NCI-H524 (cell line): ENCODE results near the gene TOX3.

Experiments
- DNase-seq, 2 experiments: peaks; one replicate each; lab custom pipeline; 2025; lab: John Stamatoyannopoulos, UW

The TOX3 gene

DNA sequence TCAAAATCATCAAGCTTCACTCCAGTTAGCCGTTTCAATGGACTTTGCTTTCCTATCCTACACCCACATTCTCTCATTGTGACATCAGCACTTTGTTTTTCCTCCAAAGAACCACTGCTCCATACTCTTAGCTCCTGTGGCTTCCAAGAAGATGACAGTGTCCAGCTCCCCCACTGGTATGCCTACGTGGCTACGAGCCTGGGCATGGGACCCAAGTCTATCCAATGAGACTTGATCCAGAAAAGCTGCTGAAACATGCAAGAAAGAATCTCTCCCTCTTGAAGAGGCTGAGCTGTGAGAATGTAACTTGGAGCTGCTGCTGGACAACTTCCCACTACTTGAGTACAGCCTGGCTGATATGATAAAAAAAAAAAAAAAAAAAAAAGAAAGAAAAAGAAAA, 9.4 kb downstream of the TOX3 start:
- no peak for DNase-seq

DNA sequence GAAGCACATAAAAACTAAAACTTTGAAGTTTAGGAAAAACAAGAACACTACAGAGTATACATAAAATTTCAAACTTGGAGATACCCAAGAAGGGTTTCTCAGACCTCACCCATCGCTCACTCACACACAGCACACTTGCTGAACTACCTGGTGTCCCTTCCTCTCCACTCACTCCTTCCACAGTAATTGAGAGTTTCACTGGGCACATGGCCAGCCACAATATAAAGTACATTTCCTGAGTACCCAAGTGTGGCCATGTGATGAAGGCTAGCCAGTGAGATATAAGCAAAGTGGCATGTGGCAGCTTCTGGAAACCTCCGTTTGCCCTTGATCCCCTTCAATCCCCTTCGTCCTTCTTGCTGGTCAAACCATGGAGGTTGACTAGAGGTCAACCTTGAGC, 11.9 kb downstream of the TOX3 start:
- DNase-seq, result no peak

DNA sequence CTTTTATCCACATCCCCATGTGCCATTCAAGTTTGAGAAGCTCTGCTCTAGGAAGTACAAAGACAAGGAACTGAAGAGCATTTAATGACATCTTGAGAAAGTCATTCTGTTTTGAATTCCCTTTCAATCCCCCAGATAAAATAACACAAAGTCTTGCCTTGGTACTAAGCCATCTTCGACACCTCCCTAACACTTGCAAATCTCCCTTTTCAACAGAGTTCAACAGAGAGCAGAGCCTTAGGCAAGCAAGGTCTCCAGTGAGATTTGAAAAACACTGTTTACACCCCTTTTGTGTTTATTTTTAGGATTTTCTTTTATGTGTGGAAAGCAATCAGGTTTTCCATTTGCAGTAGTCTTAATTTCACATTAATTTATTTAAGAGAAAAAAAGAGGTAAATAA, 13.6 kb downstream of the TOX3 start:
- DNase-seq, result no peak

DNA sequence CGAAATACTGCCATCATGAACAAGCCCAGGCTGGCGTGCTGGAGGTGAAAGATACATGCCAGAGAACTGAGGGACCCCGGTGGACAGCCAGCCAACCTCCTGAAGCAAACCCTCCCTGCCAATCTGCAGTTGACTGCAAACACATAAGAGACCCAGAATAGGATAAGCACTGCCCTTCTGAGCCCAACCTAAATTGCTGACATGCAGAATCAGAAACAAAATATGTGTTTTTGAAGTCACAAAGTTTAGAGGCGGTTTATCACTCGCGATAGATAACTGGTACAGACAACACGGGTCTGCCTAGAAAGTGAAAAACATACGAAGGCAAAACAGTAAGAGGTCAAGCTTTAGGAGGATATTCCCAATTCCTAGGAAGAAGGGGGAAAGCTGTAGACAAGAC, 14.6 kb downstream of the TOX3 start:
- no peak for DNase-seq

DNA sequence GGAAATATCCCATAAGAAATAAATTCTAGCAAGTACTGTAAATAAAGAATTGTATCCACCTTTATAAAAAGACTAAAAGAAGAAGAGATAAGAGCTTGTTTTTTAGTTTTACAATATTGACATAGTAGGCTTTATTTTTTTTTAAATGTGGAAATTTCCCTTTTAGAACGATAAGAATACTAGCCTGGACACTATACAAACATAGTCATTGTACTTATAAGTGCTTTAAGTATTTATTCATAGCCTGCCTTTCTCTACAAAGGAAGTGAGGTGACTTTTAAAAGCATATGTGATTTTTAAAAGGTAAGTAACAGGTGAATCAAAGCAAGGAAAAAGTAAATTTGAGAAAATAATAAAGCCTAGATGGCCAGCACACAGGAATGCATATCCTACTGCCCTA, 17.7 kb downstream of the TOX3 start:
- no peak for DNase-seq

DNA sequence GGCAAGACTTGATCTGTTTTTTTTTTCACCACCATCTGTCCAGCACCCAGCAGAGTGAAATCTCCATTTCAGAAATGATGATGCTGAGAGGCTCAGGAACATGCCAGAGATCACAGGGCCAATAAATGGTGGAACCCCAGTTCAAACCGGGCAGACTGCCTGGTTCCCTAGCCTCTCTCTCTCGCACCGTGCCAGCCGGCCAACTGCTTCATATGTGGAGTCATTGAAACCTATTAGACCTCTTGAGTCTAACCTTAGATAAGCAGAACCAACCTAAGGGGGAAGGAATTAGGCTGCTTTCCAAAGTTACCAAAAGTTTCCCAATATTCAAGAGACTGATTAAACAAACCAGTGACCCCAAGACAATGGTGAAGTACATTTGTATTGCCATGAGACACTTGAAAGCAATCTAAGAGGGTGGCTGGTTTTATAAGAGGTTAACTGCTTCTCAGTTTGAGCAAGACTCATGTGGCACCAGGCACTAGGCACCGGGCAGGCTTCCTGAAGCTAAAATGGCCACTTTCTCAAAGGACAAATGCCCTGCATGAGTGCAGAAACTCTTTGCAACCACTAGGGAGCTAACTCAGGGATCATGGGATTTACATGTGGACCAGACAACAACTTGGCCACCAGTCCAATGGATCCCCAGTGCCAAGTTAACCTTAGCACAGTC, 18.4 kb downstream of the TOX3 start:
- DNase-seq, result peak in 1 of 2 experiments; percentile 4

DNA sequence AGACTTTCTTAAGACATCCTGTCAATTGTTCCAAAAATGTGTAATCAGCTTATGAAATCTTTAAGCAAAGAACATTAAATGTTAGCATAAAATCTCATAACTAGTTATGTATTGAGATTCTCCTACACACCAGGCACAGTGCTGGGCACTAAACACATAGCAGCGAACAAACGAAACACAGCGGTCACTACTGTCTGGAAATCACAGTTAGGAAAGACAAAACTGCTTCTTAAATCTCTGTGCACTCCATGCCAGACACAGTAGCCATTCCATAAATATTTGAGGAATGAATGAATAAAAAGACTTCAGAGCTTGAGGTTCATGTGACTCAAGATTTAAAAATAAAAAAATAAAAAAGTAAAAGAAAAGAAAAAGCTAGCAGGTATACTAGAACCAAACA, 20.1 kb downstream of the TOX3 start:
- no peak for DNase-seq

DNA sequence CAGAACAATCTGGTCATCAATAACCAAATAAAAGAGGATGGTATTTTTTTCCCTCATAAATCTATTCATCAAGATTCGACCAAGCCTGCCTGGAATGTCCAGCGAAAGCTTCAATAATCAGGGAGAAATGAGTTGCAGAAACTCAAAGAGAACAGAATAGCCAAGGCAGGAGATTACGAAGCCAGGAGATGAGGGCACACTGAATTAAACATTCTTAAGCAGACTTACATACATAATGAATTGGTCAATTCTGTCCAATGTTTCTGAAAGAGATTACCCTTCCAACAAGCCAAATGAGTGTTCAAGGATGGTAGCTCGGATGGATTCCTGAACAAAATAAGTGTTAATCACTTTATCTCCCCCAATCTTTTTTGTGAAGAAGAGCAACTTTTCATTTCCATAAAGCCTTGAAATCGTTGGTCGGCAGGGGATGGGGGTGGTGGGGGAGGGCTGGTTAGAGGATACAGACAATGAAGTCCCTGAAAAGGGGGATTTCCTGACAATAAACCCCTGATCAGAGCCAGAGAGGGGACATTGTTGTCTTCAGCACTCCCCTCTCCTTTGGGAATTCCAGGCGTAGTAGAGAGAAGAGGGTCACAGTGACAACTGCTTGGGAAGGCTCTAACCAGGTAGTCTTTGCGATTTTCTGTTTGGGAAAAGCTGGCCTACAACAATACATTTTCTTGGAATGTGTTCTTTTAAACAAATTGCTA, 20.7 kb downstream of the TOX3 start:
- DNase-seq, result no peak

DNA sequence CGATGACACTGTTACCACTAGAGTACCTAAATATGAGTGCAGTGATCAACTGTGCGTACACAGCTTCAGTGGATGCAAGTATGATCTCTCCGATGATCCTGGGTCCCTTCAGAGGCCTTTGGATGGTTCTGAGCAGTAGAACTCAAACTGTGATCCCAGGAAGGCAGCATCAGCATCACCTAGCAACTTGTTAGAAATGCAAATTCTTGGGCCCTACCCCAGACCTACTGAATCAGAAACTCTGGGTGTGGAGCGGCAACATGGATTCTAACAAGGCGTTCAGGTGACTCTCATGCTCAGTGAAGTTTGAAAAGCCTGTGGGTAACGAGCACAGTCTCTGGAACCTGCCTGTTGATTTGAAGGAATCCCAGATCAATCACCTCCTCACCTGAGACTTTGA, 25.4 kb downstream of the TOX3 start:
- DNase-seq, result no peak

DNA sequence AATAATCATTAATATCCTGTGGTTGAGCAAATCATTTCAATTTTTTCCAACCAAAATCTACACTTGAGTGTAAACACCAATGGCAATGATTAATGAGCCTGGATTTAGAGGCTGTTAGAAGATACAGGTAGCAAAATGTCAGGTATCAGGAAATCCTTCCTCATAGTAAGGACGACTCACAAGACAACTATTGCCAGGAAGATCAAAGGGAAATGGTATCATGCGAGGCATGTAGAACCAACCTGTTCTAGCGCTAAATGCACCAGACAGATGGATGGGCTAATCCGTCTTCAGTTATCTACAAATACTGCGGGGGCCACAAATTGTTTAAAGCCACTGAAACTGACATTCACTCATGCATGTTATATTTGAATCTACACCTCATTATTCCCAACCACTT, 28.1 kb downstream of the TOX3 start:
- no peak for DNase-seq

DNA sequence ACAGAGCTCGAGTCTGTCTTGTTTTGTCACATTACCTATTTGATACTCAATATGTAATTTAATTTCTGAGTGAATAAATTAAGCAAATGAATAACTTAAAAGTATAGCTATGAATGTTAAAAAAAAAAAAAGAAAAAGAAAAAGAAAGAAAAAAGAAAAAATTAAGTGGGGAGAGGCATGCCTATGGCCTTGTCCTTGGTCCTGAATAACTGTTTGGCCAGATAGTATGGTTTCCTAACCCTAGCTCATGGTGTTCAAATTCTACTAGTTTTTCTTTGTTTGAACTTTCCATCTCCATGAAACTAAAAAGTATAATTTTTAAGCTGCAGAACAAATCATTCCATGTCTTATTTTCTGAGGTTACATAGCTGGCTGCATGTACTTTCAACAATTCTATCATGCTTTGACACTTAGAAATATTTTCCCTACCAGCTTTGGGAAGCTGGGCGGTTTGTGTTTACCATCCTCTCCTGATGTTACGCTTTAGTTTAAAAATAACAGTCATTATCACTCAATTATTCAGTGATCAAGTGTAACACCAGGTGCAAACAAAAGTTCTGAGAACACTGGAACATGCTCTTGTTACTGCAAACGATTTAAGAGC, 31.8 kb downstream of the TOX3 start:
- no peak for DNase-seq

DNA sequence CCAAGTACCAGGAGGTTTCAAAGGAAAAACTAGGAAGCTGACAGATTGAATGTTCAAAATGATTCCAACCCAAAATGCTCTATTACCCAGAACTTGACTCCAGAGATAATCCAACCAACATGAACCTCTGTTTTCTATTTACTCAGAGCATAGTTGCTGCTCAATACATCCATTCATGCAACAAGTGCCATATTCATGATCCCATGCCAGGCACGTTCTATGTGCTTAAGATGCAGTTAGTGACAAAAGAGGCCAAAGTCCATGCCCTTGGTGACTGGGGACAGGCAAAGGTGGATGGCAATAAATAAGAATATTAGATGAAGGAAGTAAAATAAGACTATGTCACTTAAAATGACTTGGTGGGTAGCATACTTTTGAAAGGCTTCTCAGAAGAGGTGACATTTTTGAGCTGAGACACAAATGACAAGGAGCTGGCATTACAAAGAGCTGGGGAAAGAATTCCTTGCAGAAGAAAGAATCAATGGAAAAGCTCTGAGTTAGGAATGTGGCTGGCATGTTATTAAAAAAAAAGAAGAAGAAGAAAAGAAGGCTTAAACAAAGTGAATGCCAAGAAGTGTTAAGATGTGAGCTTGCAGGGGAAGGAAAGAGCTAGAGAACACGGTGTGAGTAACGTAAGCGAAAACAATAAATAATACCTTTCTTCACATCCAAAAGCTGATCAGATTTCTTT, 34.5 kb downstream of the TOX3 start:
- no peak for DNase-seq

DNA sequence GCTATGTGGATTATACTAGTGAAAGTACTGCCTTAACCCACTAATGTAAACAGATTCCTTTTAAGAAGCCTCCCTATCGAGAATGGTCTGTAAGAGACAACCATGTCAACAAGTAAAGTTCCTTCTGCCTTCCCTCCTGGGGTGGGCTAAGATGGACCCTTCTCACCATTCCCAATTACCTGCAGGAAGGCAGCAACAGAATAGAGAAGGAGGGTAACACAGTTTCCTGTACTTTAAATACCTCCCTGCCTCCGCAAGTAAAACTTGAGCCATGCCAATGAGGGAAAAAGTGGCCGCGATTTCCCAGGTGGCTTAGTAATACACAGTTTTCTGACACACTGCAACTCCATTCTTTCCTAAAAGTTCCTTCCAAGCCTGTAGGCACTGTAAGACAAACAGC, 45.2 kb downstream of the TOX3 start:
- DNase-seq, result no peak

DNA sequence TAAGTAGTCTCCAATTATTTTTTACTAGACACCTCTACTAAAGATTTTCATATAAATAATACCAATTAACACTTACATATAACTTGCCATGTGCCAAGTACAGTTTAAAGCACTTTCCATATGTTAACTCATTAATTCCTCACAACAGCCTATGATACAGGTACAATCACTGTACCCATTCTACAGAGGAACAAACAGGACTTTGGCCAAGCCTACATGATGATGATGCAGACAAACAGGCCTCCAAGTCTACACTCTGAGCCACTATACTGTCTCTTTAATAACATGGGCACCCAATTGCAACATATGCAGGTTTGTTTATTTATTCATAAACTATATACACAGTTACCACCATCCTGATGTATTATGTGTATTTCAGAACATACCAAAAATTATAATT, 46.0 kb downstream of the TOX3 start:
- DNase-seq, result no peak

DNA sequence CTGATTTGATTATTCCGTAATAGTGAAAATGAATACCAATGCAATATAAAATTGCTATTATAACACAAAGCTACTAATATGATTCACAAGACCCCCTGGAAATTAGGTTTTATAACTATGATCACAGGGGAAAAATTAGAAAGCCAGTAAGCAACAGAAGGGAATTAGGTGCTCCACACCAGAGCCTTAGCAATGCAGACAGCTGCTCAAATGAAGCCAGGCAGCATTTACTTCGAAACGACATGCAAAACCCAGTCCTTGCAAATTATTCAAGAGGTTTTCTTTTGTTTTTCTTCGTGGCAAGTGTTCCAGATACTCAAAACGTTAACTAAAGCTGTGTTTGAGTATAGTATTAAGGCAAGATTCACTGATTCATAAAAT, 47.9 kb downstream of the TOX3 start:
- DNase-seq, result peak in 1 of 2 experiments; percentile 43

DNA sequence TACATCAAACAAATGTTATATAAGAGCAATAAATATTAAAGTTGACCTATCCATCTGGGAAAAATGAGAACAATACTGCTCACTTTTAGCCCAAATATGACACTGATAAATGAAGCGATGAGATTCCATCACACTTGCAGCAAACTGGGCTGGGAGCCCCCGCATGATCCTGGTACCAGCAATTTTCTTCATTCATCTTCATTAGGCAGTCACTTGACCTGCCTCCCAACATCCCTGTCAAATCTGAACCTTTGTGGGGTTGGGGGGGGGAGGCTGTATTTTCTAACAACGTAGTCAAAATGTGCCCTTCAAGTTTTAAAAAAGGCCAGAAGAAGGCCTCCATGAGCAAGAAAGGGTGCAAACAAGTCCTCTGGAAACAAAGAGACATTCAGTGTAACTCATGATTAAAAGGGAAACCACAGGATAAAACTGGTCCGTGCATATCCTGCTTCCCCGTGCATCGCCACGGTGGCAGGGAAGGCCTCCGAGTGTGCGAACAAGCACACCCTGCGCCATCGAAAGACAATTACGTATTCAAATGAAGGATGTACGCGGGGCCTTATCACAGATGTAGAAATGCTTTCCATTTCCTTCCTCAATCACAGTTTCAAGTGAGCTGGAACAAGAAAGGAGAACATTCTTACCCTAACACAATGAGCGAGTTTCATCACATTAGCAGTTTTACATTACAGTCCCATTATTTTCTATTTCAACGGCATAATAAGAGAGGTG, 48.4 kb downstream of the TOX3 start:
- no peak for DNase-seq

DNA sequence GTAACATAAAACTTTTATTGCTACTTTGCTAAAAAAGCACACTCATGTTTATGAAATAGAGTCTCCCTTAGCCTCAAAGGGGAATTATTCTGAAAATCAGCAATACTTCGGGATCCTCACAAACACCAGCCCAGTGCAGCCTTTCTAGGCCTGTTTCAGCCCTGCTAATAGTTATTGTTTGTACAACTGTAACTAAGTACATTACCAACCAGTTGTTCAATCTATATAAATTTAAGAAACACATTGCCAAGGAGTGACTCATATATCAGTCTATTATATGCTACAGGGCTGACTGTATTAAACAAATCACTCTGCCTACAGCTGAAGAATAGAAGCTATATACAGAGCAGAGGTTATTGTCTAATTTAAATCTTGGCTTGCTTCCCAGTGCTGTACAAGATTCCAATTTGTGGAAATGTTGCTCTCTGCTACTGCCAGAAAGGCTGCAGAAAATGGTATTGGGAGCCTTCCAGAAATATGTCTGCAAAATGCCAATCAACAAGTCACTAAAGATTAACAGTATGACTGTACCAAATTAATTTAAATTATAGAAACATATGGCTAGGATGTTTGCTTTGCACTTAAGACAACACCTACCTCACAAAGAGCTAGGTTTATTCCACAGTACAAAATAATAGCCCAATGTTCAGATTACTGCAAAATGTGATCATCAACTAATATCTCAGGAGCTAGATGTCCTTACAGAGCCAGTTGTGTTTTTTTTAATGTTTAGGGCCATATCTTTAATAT, 49.7 kb downstream of the TOX3 start:
- DNase-seq, result peak in 1 of 2 experiments; percentile 74

DNA sequence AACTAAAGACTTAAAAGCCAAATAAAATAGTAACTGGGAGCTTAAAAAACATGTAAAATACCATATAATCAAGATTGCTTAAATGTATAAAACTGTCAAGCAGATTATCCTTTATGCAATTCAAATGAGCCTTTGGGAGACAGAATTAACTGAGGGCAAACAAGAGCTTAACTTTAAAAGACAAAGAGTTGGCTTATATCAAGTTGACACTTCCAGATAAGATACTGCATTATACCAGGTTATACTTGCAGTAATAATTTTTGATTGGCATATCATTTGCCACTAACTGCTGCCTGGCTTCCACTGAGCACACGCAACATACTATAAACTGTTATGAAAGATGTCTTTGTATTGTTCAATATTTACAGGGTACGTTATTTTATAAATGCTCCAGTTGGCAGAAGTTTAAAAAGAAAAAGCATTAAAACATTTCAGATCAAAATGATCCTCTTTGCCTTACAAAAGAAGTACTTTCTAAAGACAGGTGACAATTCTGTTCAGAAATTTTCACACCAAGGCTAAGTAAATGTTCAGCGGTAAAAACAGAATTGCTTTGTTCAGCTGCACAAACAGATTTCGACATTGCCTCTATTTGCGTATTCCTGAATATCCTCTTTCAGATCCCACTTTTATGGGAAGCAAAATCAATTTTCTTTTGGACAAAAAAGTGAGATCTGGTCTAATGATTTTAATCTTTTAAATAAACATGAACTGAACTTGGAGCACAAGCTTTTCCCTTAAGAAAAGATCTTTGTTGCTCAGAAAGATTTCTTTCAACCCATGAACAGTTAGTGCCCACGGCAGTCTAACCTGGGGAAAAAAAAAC, 50.7 kb downstream of the TOX3 start:
- no peak for DNase-seq

DNA sequence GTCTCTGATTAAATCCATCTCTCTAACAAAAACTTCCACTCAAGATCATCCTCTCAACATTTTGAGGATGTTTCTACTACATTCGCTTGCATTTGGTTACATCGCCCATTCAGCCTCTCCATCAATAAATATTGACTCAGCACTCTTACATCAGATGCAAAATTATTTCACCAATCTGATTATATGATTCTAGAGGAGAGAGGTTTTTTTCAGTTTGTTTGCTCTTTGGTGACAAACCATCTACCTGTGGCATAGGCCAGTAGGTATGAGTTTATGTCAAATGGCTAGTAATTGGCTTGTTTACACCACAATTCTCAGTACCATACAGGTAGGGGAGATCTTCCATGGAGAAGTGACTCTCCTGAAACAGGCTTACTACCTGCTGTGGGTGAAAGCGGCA, 52.3 kb downstream of the TOX3 start:
- DNase-seq, result no peak

DNA sequence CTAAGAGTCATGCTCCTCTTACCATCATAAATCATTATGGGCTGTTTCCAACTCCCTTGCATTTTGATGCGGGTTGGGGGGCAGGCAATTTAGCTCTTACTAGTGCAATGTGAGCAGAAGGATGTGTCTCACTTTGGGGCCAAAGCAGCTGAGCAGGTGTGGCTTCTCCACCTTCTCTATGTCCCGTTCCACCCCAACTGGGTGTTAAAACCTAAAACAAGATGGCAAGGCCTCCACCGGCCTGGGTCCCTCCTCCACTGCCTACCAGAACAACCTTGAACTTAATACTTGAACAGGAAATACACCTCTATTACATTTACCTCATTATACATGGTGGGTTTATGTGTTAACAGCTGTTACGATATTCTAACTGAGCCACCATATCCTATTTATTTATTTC, 52.8 kb downstream of the TOX3 start:
- peak in 1 of 2 experiments; percentile 5 for DNase-seq
